Osteocyte (in vitro differentiated cells): ENCODE results near the gene HEXIM1. TPM values are rescaled to one million over a fixed set of nuclear protein-coding genes. Genes with fewer than 3 reads are reported as not detected.

Experiments
- DNase-seq: peaks from one replicate; pipeline ENCODE4 v3.0.0; 2021; ENCODE audit warnings: mixed read lengths; ENCODE audit not compliant: unreplicated experiment; ENCODE audit errors: extremely low spot score
- H3K27ac Mint-ChIP-seq: one replicate; pipeline ENCODE4 v1.8.0; 2021; ENCODE audit warnings: mild to moderate bottlenecking, mixed read lengths; ENCODE audit not compliant: unreplicated experiment
- H3K27me3 Mint-ChIP-seq: one replicate; pipeline ENCODE4 v1.8.0; 2021; ENCODE audit warnings: mixed read lengths; ENCODE audit not compliant: unreplicated experiment
- H3K36me3 Mint-ChIP-seq: one replicate; pipeline ENCODE4 v1.8.0; 2021; ENCODE audit warnings: mixed read lengths; ENCODE audit not compliant: unreplicated experiment
- H3K4me1 Mint-ChIP-seq: one replicate; pipeline ENCODE4 v1.8.0; 2021; ENCODE audit warnings: mixed read lengths; ENCODE audit not compliant: unreplicated experiment
- H3K4me3 Mint-ChIP-seq: one replicate; pipeline ENCODE4 v1.8.0; 2021; ENCODE audit warnings: mild to moderate bottlenecking, moderate library complexity, mixed read lengths; ENCODE audit not compliant: unreplicated experiment
- H3K9me3 Mint-ChIP-seq: one replicate; pipeline ENCODE4 v1.8.0; 2021; ENCODE audit warnings: mixed read lengths; ENCODE audit not compliant: unreplicated experiment
- CTCF ChIP-seq: fragments of 200-600 bp; sonication (generic); IDR thresholded peaks from 2 replicates; pipeline ENCODE4 v1.5.0; 2021; ENCODE audit warnings: antibody characterized with exemption, mild to moderate bottlenecking, moderate library complexity
- total RNA-seq: library from RNA; stranded (reverse); gene quantifications from 2 replicates; pipeline ENCODE4 v1.2.1, GENCODE V29; 2021

The HEXIM1 gene
- total RNA-seq, 1 donor from 2014 or later = 44.5 TPM

GRCh38 chr17:45145035-45145389 lies 3.3 kb upstream of the HEXIM1 start:
- no peak for TF ChIP-seq CTCF
- H3K4me1 Mint-ChIP-seq = peaks cover 16% of the 10 kb centered on the region
- H3K36me3 Mint-ChIP-seq = no peaks in the 10 kb centered on the region
- H3K9me3 Mint-ChIP-seq = no peaks in the 10 kb centered on the region
- no peaks in the 10 kb centered on the region for H3K27me3 Mint-ChIP-seq
- no peak overlapping the region for H3K4me3 Mint-ChIP-seq
- no peak overlapping the region for H3K27ac Mint-ChIP-seq
- no peak for DNase-seq

- no peaks in the 10 kb centered on the region for H3K27me3 Mint-ChIP-seq
- no peak for DNase-seq
- peak overlapping the region; percentile 99 for H3K4me3 Mint-ChIP-seq
These were observed 2.1 kb upstream of the HEXIM1 start for GRCh38 chr17:45146166-45146565.

GRCh38 chr17:45146592-45146889 lies 1.7 kb upstream of the HEXIM1 start:
- Mint-ChIP-seq H3K27me3 (no peaks in the 10 kb centered on the region), H3K27ac (peak overlapping the region; percentile 100), H3K36me3 (peaks cover 1% of the 10 kb centered on the region)

More at GRCh38 chr17:45146166-45146565, 2.1 kb upstream of the HEXIM1 start:
- TF ChIP-seq CTCF = no peak
- Mint-ChIP-seq H3K9me3 (no peaks in the 10 kb centered on the region), H3K36me3 (peaks cover 1% of the 10 kb centered on the region), H3K27ac (peak overlapping the region; percentile 100), H3K4me1 (peaks cover 19% of the 10 kb centered on the region)

GRCh38 chr17:45146890-45147580 lies 1.2 kb upstream of the HEXIM1 start:
- peak overlapping the region; percentile 100 for H3K27ac Mint-ChIP-seq
- DNase-seq = no peak
- H3K9me3 Mint-ChIP-seq = no peaks in the 10 kb centered on the region
- H3K4me1 Mint-ChIP-seq = peaks cover 28% of the 10 kb centered on the region
- H3K36me3 Mint-ChIP-seq = peaks cover 1% of the 10 kb centered on the region
- peak overlapping the region; percentile 99 for H3K4me3 Mint-ChIP-seq
- TF ChIP-seq CTCF = no peak
- H3K27me3 Mint-ChIP-seq = no peaks in the 10 kb centered on the region

More at GRCh38 chr17:45146592-45146889, 1.7 kb upstream of the HEXIM1 start:
- TF ChIP-seq CTCF = no peak
- peaks cover 23% of the 10 kb centered on the region for H3K4me1 Mint-ChIP-seq
- no peaks in the 10 kb centered on the region for H3K9me3 Mint-ChIP-seq
- DNase-seq = no peak
- H3K4me3 Mint-ChIP-seq = peak overlapping the region; percentile 99

- Mint-ChIP-seq H3K36me3 (peaks cover 1% of the 10 kb centered on the region), H3K9me3 (no peaks in the 10 kb centered on the region), H3K27ac (peak overlapping the region; percentile 100), H3K4me3 (peak overlapping the region; percentile 99), H3K27me3 (no peaks in the 10 kb centered on the region), H3K4me1 (peaks cover 33% of the 10 kb centered on the region)
- DNase-seq = no peak
- TF ChIP-seq CTCF = no peak
These were observed 593 bp upstream of the HEXIM1 start for GRCh38 chr17:45147581-45148182.
